SHP77 (cell line): Measurements from ENCODE around the gene TMPRSS13.

Experiments
- DNase-seq, 2 experiments: peaks; one replicate each; lab custom pipeline; 2025; lab: John Stamatoyannopoulos, UW

TMPRSS13 gene

DNA sequence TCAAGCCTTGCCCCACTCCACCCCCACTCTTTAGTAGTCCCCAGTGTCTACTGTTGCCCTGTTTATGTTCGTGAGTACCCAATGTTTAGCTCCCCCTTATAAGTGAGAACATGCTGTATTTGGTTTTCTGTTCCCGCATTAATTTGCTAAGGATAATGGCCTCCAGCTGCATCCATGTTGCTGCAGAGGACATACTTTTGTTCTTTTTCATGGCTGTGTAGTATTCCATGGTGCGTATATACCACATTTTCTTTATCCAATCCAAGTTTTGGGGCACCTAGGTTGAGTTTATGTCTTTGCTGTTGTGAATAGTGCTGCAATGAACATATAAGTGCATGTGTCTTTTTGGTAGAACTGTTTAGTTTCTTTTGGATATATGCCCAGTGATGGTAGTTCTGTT, 36.6 kb downstream of the TMPRSS13 start:
- DNase-seq = no peak

DNA sequence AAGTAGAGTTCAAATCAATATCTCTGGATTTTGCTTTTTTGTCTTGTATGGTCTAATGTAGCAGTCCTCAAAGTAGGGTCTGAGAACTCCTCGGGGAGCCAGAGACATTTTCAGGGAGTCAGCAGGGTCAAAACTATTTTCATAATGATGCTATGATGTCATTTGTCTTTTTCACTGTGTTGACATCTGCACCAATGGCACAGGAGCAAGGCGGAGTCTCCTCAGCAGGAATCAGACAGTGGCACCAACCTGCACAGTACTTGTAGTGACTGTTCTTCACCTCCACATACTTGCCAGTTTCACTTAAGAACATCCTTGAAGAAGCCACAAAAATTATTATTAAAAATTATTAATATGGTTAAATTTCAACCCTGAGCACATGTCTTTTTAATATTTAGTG, 37.8 kb downstream of the TMPRSS13 start:
- no peak for DNase-seq

DNA sequence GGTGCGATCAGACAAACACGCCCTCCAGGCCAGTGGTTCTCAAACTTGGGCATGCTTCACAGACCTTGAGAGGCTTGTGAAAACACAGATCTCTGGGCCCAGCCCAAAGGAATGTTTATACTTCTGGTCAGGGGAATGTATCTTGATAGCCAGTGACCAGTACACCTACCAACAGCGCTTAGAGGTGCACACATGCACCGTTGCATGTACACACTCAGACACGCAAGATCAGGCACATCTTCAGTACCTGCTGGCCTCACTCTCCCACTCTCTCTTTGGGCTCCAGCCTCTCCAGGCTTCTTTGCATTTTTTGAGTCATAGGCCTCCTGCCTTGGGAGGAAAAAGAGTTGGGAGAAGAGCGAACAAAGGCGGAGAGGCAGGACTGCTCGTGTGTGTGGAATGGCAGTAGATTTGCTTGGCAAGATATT, 41.0 kb downstream of the TMPRSS13 start:
- no peak for DNase-seq

DNA sequence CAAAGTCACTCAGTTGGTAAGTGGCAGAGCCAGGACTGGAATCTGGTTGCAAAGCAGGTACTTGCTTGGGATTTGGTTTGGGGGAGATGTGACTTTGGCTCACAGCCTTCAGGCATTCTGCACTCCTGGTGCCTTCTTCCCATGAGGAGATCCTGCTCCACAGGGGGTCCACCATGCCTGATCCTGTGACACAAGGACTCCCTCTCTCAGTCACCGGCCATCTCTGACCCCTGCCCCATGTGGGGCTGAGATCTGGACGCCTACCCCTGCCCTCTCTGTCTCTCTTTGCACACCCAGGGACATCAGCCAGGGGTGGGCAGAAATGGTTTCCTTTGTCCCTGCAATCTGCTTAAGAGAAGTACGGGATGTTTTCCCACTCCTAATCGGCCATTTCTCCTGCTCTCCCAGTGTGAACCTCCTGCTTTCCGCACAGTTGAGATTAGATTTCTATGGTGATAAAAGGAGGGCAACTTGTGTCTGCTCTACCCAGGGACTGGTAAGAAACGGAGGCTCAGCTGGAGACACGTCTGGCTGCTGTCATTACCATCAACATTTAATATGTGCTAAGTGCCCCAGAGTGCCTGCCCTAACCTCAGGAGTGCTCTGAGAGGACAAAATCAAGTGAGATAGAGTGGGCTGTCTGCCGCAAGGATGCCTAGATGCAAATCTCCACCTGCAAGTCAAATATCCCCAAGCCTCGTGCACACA, 41.6 kb downstream of the TMPRSS13 start:
- DNase-seq = no peak

DNA sequence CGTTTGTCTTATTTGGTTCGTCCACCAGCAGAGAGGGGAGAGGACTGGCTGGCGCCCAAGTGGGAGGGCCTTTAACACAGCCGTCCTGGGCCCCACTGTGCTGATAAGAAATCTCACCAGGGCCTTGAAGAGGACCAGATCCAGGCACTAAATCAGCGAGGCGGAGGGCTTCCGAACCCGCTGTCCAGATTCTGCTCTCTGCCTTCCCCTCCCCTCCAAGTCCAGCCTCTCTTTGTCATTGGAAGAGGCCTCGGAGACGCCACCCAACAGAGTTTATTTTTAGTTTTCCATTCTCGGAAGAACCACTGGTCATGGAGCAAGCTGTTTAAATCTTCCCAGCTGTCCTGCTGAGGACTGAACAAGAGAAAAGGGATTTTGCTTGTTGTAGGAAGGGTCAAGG, 43.4 kb downstream of the TMPRSS13 start:
- no peak for DNase-seq

DNA sequence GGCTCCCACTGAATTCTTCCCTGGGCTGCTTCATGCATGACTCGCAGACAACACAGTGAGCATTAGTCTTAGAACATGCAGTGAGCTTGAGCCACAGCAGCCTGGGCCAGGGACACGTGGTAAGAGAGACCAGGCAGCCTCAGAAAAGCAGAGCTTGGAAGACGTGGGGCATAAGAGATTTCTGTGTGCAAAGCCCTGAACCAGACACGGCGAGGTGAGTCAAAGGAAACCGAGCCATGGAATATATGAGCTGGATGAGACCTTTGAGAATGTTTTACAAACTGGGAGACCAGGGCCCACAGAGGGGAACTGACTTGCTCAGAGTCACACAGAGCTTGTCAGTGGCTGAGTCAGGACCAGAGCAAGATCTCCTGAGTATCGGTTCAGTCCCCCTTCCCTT, 44.2 kb downstream of the TMPRSS13 start:
- DNase-seq = no peak

DNA sequence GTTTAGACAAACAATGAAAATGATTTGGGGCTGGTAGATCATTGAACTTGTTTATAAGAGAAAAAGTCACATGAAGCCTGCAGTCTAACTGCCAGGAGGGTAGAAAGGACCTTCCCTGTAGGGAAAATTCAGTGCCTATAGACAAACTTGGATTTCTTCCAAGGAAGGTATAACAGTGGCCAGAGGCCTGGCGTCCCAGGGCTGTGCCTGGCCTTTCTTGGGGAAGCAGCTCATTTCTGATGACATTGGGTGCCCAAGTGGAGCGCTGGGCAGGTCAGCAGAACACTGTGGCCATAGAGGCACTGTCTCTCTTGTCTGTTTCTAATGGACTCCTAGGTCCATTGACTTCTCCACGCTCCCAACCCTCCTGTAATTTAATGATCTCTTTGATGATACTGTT, 46.1 kb downstream of the TMPRSS13 start:
- DNase-seq = no peak

DNA sequence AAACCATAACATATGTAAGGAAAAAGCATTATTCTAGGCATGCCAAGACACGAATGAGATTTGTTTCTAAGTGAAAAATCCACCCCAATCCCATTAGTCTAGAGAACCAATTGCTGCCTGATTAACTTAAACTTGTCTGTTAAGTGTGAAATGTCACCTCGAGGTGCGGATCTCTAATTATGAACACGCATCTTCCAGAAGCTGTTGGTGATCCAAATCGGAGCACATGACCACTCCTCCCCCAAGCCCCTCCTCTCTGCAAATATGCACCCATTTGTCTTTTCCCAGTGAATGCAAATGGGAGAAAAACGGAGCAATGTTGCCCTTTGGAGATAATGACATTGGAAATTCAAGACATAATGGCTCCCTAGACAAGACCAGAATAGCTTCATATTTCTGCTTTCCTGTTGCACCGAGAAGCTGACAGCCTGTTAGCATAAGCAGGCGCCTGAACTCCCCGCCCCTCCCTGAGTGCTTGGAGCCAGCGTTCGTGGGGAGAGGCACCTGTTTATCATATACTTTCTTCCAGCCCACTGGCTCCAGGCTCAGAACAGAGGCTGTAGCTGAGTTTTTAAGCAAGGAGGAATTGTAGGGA, 46.8 kb downstream of the TMPRSS13 start:
- DNase-seq = no peak

DNA sequence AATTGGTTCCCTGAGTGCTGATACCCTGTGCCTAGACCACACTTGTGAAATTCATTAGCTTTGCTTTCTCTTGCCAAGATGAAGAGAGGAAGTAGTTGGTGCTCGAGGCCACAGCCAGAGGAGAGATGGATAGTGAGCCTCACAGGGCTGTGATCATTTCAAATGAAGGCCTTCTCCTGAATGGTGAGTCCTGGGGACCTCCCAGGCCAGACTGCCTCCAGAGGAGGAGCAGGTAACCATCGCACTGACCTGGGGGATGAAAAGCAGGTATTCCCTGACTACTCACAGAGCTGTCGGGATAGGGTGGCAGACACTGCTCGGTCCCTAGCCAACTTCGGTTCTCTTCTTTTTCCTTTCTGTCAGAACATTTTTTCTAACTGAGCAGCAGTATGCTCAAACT, 48.0 kb downstream of the TMPRSS13 start:
- no peak for DNase-seq

DNA sequence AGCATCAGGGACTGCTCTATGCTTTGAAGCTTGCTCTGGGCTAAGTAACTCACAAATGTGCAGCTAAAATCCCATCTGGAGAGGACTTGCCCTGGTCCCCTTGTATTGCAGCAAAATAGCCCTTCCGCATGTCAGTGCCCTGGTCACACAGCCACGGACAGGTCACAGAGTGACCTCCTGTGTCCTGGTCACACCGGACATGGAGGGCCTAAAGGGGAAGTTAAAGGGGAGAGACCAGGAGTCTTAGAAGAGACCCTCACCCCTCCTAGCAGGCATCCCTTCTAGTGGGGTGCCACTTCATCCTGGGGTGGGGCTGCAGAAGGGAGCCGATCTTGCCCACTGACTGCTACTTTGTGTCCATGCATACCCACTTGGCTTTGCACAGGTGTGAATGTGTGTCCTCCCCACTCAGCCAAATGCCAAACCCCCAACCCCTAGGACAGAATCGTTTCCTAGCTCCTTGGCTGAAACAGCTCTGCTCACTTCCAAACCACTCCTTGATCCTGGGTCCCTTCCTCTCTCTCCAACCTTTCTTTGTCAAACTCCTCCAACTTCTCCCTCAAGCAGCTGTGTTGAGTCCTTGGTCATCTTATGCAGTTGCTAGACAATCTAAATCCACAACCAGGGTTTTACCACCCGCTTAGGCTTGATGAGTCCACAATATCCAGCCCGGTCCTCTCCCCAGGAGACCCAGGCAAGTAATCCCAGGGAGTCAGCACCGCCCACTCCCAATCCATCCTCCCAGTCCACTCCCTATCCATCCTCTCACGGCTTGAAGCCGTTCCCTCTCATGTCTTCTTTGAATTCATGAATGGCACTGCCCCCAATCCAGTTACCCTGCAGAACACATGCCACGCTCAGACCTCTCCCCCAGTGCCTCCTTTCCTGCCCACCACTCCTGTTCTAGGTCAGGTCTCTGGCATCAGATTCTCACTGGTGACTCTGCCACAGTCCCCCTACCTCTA, 49.4 kb downstream of the TMPRSS13 start:
- DNase-seq = no peak

DNA sequence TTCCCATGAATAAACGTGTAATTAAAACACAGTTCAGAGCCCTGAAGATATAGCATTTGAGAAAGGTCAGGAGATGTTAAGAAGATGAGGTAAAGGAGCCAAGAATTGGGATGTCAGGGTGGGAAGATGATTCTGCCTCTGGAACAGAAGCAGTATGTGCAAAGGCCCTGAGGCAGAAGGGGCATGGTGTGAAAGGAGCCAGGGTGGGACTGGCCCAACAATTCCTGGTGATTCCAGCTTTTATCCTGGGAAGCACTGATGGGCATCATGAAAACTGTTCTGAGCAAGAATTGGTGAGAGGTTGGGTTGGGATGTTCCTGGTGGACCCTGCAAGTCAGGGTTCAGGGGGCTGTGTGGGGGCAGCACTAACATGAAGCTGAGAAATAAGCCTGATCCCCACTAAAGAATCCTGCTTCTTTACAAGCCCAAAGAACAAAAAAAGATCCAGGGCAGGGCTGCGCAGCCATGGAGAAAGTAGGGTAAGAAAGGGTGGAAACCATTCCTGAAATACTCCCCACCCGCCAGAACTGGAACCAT, 50.2 kb downstream of the TMPRSS13 start:
- DNase-seq = no peak

DNA sequence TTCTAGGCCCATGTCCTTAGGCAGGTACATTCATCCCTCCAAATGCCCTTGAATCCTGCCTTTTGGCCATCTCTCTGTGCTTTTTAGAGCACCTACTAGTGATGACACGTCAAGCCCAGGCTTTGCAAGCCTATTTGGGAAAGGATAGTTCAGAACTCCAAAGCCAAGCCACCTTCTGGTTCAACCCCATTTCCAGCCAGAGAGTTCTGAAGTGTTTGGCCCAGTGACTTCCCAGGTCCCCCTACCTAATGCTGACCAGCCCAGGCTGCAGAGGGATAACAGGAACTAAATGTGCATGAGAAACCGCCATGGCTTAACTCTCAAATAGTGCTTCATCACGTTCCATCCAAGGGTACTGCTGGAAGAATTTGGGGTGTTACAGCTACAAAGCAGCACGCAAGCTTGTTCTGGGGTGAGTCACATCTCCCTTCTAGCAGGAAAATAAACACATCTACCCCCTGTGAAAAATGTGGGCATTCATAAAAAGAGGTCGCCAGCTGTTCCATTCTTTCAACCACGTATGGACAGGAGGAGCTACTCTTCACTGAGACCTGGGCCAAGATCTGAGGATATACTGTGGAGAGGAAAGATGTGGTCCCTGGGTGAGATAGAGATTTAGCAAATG, 50.8 kb downstream of the TMPRSS13 start:
- DNase-seq = no peak

DNA sequence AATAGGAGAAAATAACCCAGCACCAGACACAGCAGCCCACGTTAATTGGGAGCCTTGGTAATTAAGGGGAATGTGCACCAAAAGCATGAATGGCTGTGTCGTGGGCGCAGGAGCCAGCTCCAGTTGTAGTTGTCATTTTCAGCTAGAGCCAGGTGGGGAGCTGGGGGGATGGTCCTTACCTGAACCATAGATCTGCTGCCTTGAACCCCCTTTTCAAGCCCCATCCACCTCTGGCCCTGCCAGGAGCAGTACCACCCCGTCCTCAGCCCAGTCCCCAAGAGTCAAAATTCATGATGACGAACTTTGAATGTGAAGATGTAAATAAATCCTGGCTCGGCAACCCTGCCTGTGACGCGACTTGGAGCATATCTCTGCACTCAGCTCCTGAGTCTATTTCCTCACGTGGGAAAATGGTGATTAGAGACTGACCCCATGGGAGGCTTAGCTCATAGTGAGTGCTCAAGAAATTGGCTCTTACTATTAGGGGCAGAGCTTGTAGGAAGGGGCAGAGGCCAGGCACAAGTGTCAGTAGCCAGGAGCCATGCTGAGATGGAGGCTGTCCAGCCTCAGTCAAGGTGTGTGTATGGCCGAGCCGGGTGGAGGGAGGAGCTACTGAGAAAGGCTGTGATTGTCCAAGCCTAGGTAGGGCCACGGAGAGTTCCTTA, 52.0 kb downstream of the TMPRSS13 start:
- no peak for DNase-seq

DNA sequence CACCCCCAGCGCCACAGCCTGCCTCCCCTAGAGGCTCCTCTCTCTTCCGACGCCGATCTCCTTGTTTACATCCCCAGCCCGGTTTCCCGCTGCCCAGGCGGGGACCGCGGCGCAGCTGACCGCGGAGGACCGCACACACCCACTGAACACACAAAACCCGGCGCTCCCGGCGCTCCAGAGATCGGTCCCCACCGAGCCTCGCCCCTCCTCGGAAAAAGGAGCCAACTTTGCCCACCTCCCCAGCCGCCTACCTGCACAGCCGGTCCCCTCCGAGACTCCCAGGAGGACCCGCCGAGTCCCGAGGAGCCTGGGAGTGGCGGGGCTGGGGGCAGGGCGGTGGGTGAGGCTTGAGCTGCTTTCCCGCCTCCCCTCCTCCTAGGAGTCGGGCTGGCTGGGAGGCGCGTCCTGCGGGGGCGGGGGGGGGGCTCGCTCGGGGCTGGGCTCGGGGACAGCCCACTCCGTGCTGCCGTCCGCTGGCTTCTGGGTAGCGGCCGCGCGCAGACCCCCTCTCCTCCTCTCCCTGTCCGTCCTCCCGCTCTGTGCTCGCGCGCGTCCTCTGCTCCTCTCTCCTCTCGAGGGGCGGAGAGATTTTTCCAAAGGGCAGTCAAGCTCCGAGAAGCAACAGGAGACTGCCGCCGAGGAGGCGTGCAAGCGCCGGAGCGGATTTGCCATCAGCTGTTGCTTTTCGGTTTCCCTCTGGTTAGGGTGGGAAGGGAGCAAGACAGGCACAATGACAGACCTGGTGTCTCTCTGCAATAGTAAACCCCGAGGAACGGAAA, 52.7 kb downstream of the TMPRSS13 start, which contains the start of gene FXYD6:
Gene FXYD6, minus strand, starts transcription at position 318 of the 779 bp plus-strand sequence. CDS start 33,882 bp downstream, outside the sequence.
- DNase-seq = no peak

DNA sequence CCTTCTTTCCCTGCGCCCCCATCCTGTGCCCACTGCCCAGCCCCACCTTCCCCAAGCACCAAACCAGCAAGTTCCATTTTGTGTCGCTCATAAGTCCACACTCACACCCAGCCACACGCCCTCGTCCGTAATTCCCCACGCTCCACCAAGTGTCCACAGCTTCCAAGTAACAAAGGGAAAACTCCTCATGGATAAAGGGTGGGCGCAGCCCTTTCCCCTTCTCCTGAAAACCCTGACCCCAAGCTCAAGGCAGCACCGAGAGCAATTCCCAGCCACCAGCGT, 53.2 kb downstream of the TMPRSS13 start:
- DNase-seq = no peak

DNA sequence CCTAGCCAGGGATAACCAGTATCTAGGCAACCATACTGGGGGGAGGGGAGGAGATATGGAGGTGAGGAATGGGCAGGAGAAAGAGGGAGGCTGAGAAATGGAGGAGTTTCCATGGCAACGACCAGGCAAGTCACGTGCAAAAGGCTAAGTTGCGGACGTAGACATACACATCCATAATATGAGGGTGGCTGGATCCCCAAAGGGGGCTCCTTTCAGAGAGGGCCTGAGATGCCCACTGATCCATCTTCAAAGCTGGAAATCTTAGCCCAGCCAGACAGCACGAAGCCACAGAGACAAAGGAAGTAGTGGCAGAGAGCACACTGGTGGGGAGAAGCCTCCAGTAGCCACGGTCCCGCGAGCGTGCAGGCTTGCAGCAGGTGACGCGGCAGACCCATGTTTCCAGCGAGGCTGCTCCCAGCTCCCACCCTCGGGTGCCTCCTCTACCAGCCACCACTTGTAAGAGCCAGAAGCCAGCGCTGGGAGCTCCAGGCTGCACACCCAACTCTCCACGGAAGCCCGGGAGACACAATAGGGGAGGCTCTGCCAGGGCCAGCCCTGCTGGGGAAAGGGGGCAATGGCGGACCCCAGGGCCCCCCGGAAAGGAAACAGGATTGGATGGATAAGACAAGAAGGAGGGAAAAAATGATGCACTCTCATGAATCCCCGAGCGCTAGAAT, 53.7 kb downstream of the TMPRSS13 start:
- no peak for DNase-seq

DNA sequence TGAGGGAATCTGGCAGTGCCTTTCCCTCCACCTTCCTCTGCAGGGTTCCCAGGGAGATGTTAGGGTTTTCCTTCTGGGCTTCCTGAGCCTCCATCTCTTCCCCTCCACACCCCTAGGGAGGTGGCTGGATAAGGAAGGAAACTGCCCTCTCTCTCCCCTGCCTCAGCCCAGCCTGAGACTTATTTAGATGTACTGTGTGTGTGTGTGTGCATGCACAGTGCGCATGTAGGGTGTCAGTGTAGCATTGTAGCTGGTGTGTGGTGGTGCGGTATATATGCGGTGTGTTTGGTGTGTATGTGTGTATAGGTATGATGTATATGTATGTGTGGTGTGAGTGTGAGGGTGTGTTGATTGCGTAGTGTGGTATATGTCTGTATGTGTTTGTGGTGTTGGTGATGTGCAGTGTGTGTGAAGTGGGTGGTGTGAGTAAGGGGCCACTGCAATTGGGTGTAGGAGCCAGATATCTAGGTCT, 54.3 kb downstream of the TMPRSS13 start:
- DNase-seq = no peak

DNA sequence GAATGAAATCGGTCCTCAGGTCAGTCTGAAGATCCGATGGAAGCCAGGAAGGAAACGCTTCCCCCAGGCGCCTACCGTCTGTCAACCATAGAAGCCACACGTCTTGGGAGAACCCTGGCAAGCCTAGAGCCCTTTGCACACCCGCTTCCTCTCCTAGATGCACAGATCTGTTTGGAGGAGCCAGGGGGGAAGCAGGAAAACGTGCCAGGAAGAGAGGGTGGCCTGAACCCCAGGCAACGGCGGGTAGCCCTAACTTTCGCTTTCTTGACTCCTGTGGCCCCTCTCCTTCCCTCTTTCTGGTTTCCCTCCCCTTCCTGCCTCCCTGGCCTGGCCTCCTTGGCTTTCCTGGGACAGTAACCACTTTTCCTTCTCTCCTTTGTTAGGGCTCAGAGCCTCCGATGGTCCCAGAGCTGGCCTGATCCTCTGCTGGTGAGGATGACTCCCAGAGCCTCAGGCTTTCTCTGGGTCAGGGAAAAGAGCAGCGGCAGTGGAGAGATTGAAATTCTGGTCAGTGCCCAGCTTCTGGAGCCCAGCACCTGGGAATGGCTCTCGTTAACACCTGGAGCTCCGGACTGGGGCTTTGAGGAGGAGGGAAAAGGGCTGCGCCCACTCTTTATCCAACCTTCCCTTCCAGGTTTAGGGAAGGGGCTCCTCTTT, 54.8 kb downstream of the TMPRSS13 start:
- no peak for DNase-seq

DNA sequence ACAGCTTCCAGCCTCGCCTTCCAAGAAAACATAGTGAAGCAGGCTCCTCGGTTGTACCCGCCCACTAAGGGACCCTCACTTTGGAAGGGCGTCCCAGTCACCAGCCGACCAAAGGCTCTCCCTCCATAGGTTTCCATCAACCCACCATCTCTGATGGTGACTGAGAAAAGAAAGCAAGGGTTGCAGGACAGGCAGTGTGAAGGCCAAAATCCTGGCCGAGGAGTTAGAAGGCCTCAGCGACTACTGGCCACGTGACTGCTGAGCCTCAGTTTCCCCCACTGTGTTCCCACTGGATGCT, 55.4 kb downstream of the TMPRSS13 start:
- DNase-seq = no peak
